Karpas-422 (cell line): ENCODE measurements around the gene TTC12. TPM values are rescaled to one million over a fixed set of nuclear protein-coding genes. Genes with fewer than 3 reads are reported as not detected.

ENCODE experiments used
- DNase-seq: peaks from one replicate; pipeline ENCODE4 v3.0.0-alpha.2; 2015
- H2AFZ ChIP-seq: fragments of 200-600 bp; sonication (generic); 2 replicates; pipeline ENCODE4 v1.6.1; 2014; ENCODE audit warnings: antibody characterized with exemption, low read length, mixed read lengths
- H3K27ac ChIP-seq: fragments of 200-600 bp; sonication (generic); 2 replicates; pipeline ENCODE4 v1.5.1; 2014; ENCODE audit warnings: mild to moderate bottlenecking, low read length, moderate library complexity
- H3K27me3 ChIP-seq: fragments of 200-600 bp; sonication (generic); 2 replicates; pipeline ENCODE4 v1.6.1; 2014; ENCODE audit warnings: low read length, mixed read lengths
- H3K36me3 ChIP-seq: fragments of 200-600 bp; sonication (generic); 2 replicates; pipeline ENCODE4 v1.6.1; 2014; ENCODE audit warnings: low read length, mixed read lengths; ENCODE audit not compliant: insufficient read depth
- H3K4me1 ChIP-seq: fragments of 200-600 bp; sonication (generic); 2 replicates; pipeline ENCODE4 v1.6.1; 2014; ENCODE audit warnings: mild to moderate bottlenecking, low read length, mixed read lengths
- H3K4me2 ChIP-seq: fragments of 200-600 bp; sonication (generic); 2 replicates; pipeline ENCODE4 v1.6.1; 2014; ENCODE audit warnings: low read length, low read depth, mild to moderate bottlenecking; ENCODE audit not compliant: poor library complexity, severe bottlenecking
- H3K4me3 ChIP-seq: fragments of 200-600 bp; sonication (generic); 2 replicates; pipeline ENCODE4 v1.5.1; 2014; ENCODE audit warnings: mild to moderate bottlenecking, antibody characterized with exemption, low read length, mixed read lengths
- H3K79me2 ChIP-seq: fragments of 200-600 bp; sonication (generic); 2 replicates; pipeline ENCODE4 v1.6.1; 2014; ENCODE audit warnings: mild to moderate bottlenecking, low read length, mixed read lengths
- H3K9ac ChIP-seq: fragments of 200-600 bp; sonication (generic); 2 replicates; pipeline ENCODE4 v1.6.0; 2014; ENCODE audit warnings: low read length
- H3K9me2 ChIP-seq: fragments of 200-600 bp; sonication (generic), shearing (Covaris generic); replicated peaks from 2 replicates; pipeline ENCODE4 v1.6.0; 2014; ENCODE audit warnings: mild to moderate bottlenecking, low read length, moderate library complexity; ENCODE audit not compliant: insufficient read depth
- H3K9me3 ChIP-seq: fragments of 300-700, 200-600 bp; sonication (generic); 2 replicates; pipeline ENCODE4 v1.6.1; 2014; ENCODE audit warnings: low read length, mixed read lengths
- H4K20me1 ChIP-seq: fragments of 200-600 bp; sonication (generic); 2 replicates; pipeline ENCODE4 v1.6.1; 2014; ENCODE audit warnings: mild to moderate bottlenecking, antibody characterized with exemption, low read length, low read depth; ENCODE audit not compliant: insufficient read depth
- total RNA-seq: library from RNA; depleted of rRNA; stranded (reverse); fragments of >200 nt; shearing (Covaris generic); gene quantifications from 2 replicates; pipeline ENCODE4 v1.2.3, GENCODE V29; 2014; ENCODE audit warnings: low replicate concordance

Gene TTC12
- total RNA-seq, 1 experiment from 2014 or later = 7.2 TPM

DNA sequence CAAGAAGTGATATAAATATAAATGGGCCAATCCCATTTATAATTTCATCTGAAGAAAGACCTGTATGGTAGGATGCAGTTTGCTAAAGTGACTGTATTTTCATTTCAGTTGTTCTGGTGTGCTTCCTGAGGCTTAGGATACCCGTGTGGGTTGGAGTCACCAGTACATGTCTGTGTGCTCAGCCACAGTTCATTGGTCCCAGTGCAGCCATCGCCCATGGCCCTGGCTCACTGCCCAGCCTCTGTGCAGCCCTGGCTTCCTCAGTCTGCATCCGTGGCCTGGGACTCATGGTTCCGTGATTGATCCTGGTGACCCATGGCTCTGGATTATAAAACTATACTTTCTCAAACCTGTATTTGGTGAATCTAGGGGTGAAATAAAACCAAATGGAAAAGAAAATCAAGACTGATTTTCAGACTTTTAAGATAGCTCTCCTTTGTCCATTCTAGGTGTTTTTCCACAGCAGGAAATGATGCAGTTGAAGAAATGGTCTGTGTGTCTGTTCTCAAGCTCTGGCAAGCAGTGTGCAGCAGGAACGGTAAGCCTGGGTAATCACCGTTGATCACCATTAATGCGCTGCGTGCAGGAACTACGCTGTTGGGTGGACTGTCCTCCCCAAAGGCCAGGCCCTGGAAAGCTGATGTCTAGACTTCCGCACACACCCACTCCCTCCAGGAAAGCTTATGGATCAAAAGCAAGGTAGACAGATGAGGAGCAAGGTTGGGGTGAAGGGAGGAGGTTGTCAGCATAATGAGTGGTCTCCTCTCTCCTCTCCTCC lies 27.2 kb downstream of the TTC12 start:
- H3K9ac ChIP-seq = no peak overlapping the region
- no peaks in the 10 kb centered on the region for H3K36me3 ChIP-seq
- H3K9me3 ChIP-seq = no peaks in the 10 kb centered on the region
- no peaks in the 10 kb centered on the region for H3K27me3 ChIP-seq
- no peak overlapping the region for H3K4me3 ChIP-seq
- no peaks in the 10 kb centered on the region for H3K79me2 ChIP-seq
- DNase-seq = no peak
- H2AFZ ChIP-seq = no peak overlapping the region
- H3K4me1 ChIP-seq = no peaks in the 10 kb centered on the region
- H3K27ac ChIP-seq = no peak overlapping the region
- H4K20me1 ChIP-seq = no peaks in the 10 kb centered on the region
- no peak overlapping the region for H3K4me2 ChIP-seq
- H3K9me2 ChIP-seq = no peaks in the 10 kb centered on the region

DNA sequence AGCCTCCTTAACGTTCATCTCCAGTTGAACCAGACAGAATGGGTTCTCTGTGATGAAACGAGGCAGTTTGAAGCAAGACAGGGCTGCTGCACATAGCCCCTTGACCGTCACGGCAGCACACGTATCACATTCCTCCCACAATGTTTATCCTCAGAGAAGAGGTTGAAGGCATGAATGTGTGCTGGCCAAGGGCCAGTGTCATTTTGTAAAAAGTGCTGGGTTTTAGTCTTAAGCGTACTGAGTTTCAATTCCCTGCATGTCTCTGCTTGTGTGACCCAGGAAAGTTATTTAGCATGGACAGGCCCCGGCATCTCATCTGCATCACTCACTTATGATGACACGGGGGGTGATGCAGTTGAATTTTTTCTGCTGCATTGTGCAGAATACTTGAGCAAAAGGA lies 31.6 kb downstream of the TTC12 start:
- H3K36me3 ChIP-seq = no peaks in the 10 kb centered on the region
- H4K20me1 ChIP-seq = no peaks in the 10 kb centered on the region
- no peaks in the 10 kb centered on the region for H3K9me3 ChIP-seq
- H3K4me1 ChIP-seq = no peaks in the 10 kb centered on the region
- H3K9me2 ChIP-seq = no peaks in the 10 kb centered on the region
- no peaks in the 10 kb centered on the region for H3K79me2 ChIP-seq
- no peak overlapping the region for H3K4me2 ChIP-seq
- no peak overlapping the region for H3K4me3 ChIP-seq
- H3K9ac ChIP-seq = no peak overlapping the region
- DNase-seq = no peak
- no peaks in the 10 kb centered on the region for H3K27me3 ChIP-seq
- no peak overlapping the region for H2AFZ ChIP-seq
- H3K27ac ChIP-seq = no peak overlapping the region

GRCh38 chr11:113349528-113349927 lies 35.1 kb downstream of the TTC12 start:
- Histone ChIP-seq H3K9ac (no peak overlapping the region), H3K9me2 (no peaks in the 10 kb centered on the region), H3K79me2 (no peaks in the 10 kb centered on the region), H3K36me3 (no peaks in the 10 kb centered on the region), H3K4me1 (no peaks in the 10 kb centered on the region), H4K20me1 (no peaks in the 10 kb centered on the region), H2AFZ (no peak overlapping the region), H3K4me3 (no peak overlapping the region), H3K9me3 (no peaks in the 10 kb centered on the region), H3K27ac (no peak overlapping the region), H3K27me3 (no peaks in the 10 kb centered on the region), H3K4me2 (no peak overlapping the region)
- DNase-seq = no peak

GRCh38 chr11:113350336-113351067 lies 36.1 kb downstream of the TTC12 start:
- no peaks in the 10 kb centered on the region for H3K27me3 ChIP-seq
- no peak overlapping the region for H3K4me2 ChIP-seq
- H4K20me1 ChIP-seq = no peaks in the 10 kb centered on the region
- no peak overlapping the region for H3K4me3 ChIP-seq
- no peak overlapping the region for H2AFZ ChIP-seq
- no peak overlapping the region for H3K27ac ChIP-seq
- H3K9me3 ChIP-seq = no peaks in the 10 kb centered on the region
- H3K9me2 ChIP-seq = no peaks in the 10 kb centered on the region
- H3K79me2 ChIP-seq = no peaks in the 10 kb centered on the region
- no peak overlapping the region for H3K9ac ChIP-seq
- no peak for DNase-seq
- no peaks in the 10 kb centered on the region for H3K4me1 ChIP-seq
- H3K36me3 ChIP-seq = no peaks in the 10 kb centered on the region

GRCh38 chr11:113351068-113351450 lies 36.7 kb downstream of the TTC12 start:
- Histone ChIP-seq H3K9me3 (no peaks in the 10 kb centered on the region), H3K4me1 (no peaks in the 10 kb centered on the region), H3K9ac (no peak overlapping the region), H3K36me3 (no peaks in the 10 kb centered on the region; the same call in 1 of the 2 replicates), H4K20me1 (no peaks in the 10 kb centered on the region), H3K27ac (no peak overlapping the region), H3K79me2 (no peaks in the 10 kb centered on the region), H3K4me3 (no peak overlapping the region), H2AFZ (no peak overlapping the region), H3K9me2 (no peaks in the 10 kb centered on the region), H3K4me2 (no peak overlapping the region), H3K27me3 (no peaks in the 10 kb centered on the region)
- no peak for DNase-seq

- no peaks in the 10 kb centered on the region; the same call in 1 of the 2 replicates for H3K36me3 ChIP-seq
- H3K4me2 ChIP-seq = no peak overlapping the region
- H3K27ac ChIP-seq = no peak overlapping the region
- no peaks in the 10 kb centered on the region for H3K4me1 ChIP-seq
- H4K20me1 ChIP-seq = no peaks in the 10 kb centered on the region
- no peak for DNase-seq
- no peak overlapping the region for H3K4me3 ChIP-seq
- no peaks in the 10 kb centered on the region for H3K79me2 ChIP-seq
- no peak overlapping the region for H3K9ac ChIP-seq
- H3K9me2 ChIP-seq = no peaks in the 10 kb centered on the region
- H3K27me3 ChIP-seq = no peaks in the 10 kb centered on the region
- H2AFZ ChIP-seq = no peak overlapping the region
- no peaks in the 10 kb centered on the region for H3K9me3 ChIP-seq
These were observed 37.1 kb downstream of the TTC12 start for GRCh38 chr11:113351480-113351879.

- Histone ChIP-seq H3K27me3 (no peaks in the 10 kb centered on the region), H2AFZ (no peak overlapping the region), H4K20me1 (no peaks in the 10 kb centered on the region), H3K4me2 (no peak overlapping the region), H3K4me3 (no peak overlapping the region), H3K9me3 (no peaks in the 10 kb centered on the region), H3K4me1 (no peaks in the 10 kb centered on the region), H3K36me3 (no peaks in the 10 kb centered on the region; the same call in 1 of the 2 replicates), H3K9ac (no peak overlapping the region), H3K27ac (no peak overlapping the region), H3K79me2 (no peaks in the 10 kb centered on the region), H3K9me2 (no peaks in the 10 kb centered on the region)
- DNase-seq = no peak
These were observed 41.8 kb downstream of the TTC12 start for GRCh38 chr11:113356203-113356602.

DNA sequence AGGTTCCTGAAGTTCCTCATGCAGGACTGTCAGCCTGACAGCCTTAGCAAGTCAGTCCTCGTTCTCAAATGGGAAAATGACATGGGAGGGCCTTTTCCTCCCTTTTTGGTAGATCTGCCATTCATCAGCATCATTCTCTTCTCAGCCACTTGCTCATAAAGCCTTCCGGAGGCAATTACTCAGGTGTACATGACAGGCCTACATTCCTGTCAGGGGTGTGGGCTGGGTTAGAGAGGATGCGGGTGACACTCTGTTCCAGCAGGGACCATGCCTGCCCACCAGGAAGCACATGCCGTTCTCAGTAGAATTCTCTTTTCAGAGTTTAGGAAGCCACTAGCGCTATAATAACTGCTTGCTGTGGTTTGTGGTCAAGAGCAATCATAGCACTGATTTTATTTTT lies 49.0 kb downstream of the TTC12 start:
- Histone ChIP-seq H3K9me2 (no peaks in the 10 kb centered on the region), H3K9ac (no peak overlapping the region), H3K9me3 (no peaks in the 10 kb centered on the region), H3K27ac (no peak overlapping the region), H3K79me2 (no peaks in the 10 kb centered on the region), H3K4me2 (no peak overlapping the region), H3K4me1 (peaks cover 4% of the 10 kb centered on the region; the same call in 1 of the 2 replicates), H2AFZ (no peak overlapping the region), H3K27me3 (no peaks in the 10 kb centered on the region), H3K4me3 (no peak overlapping the region), H3K36me3 (no peaks in the 10 kb centered on the region), H4K20me1 (no peaks in the 10 kb centered on the region)
- no peak for DNase-seq
